H1 (cell line): Measurements from ENCODE around the gene SCGB1C2. TPM values are rescaled to one million over a fixed set of nuclear protein-coding genes. Genes with fewer than 3 reads are reported as not detected.

Experiments used
- CTCF ChIA-PET: fragments of 300-600 bp; sonication (Branson Sonifier 250); formaldehyde crosslinking; loops from one replicate; lab custom pipeline; 2021; ENCODE audit not compliant: partially characterized antibody; lab: Charles Lee
- POLR2A ChIA-PET: fragments of 300-600 bp; sonication (Branson Sonifier 250); formaldehyde crosslinking; loops from one replicate; lab custom pipeline; 2021; ENCODE audit warnings: inconsistent platforms; ENCODE audit not compliant: partially characterized antibody; lab: Charles Lee
- DNase-seq, 2 experiments: peaks; one replicate each; pipeline versions ENCODE4 v3.0.0 to v3.0.0-alpha.2; 2010 to 2022; ENCODE audit warnings: low spot score in 2 of 2, low read depth in 1 of 2, mixed read lengths in 1 of 2
- FAIRE-seq: peaks from 2 replicates; lab custom pipeline; 2011; peaks lifted over from hg19 to GRCh38; lab: Jason Lieb, UNC
- H2AFZ ChIP-seq: 2 replicates; pipeline ENCODE4 v1.8.1; 2012; ENCODE audit warnings: low read length, inconsistent platforms
- H2AK5ac ChIP-seq: 2 replicates; pipeline ENCODE4 v1.6.1; 2013; ENCODE audit warnings: low read depth, low read length
- H2BK120ac ChIP-seq: replicated peaks from 2 replicates; pipeline ENCODE3; 2013; ENCODE audit warnings: low read depth, low read length, inconsistent platforms
- H2BK12ac ChIP-seq: 2 replicates; pipeline ENCODE4 v1.6.1; 2013; ENCODE audit warnings: low read depth, low read length
- H2BK15ac ChIP-seq: 2 replicates; pipeline ENCODE4 v1.6.1; 2013; ENCODE audit warnings: low read length
- H2BK20ac ChIP-seq: 2 replicates; pipeline ENCODE4 v1.6.1; 2013; ENCODE audit warnings: low read length
- H2BK5ac ChIP-seq: 2 replicates; pipeline ENCODE4 v1.6.1; 2013; ENCODE audit warnings: low read depth, low read length
- H3K14ac ChIP-seq: 2 replicates; pipeline ENCODE4 v1.6.1; 2013; ENCODE audit warnings: inconsistent platforms; ENCODE audit not compliant: insufficient read length
- H3K18ac ChIP-seq: 2 replicates; pipeline ENCODE4 v1.6.1; 2013; ENCODE audit warnings: low read length; ENCODE audit errors: extremely low read depth
- H3K23ac ChIP-seq: 2 replicates; pipeline ENCODE4 v1.6.1; 2013; ENCODE audit warnings: inconsistent platforms; ENCODE audit not compliant: insufficient read length
- H3K23me2 ChIP-seq: 2 replicates; pipeline ENCODE4 v1.6.1; 2013; ENCODE audit warnings: low read depth, low read length
- H3K27ac ChIP-seq: 2 replicates; pipeline ENCODE4 v1.6.1; 2011; ENCODE audit warnings: low read depth, low read length, inconsistent platforms
- H3K27me3 ChIP-seq, 4 experiments: replicated peaks in 1 of 4; 1 replicate in 1 of 4; 2 replicates in 3 of 4; pipeline versions ENCODE4 v1.6.1 to v1.8.1; 2011 to 2013; ENCODE audit warnings: low read length in 3 of 4, mild to moderate bottlenecking in 3 of 4, inconsistent platforms in 2 of 4, mixed read lengths in 2 of 4, moderate library complexity in 1 of 4; ENCODE audit not compliant: control insufficient read depth in 3 of 4, insufficient read depth in 3 of 4; ENCODE audit errors: extremely low read depth in 1 of 4
- H3K36me3 ChIP-seq, 4 experiments: 2 replicates each; pipeline versions ENCODE4 v1.6.1 to v1.8.1; 2011 to 2013; ENCODE audit warnings: mild to moderate bottlenecking in 4 of 4, low read length in 3 of 4, moderate library complexity in 2 of 4, control low read depth in 1 of 4, inconsistent platforms in 1 of 4; ENCODE audit not compliant: insufficient read depth in 4 of 4, control insufficient read depth in 2 of 4
- H3K4ac ChIP-seq: replicated peaks from 2 replicates; pipeline ENCODE3; 2013; ENCODE audit warnings: low read length, low read depth, mixed read lengths, inconsistent platforms; ENCODE audit not compliant: insufficient read length
- H3K4me1 ChIP-seq, 4 experiments: replicated peaks in 1 of 4; 1 replicate in 1 of 4; 2 replicates in 3 of 4; pipeline versions ENCODE4 v1.6.1 to v1.8.1; 2011 to 2013; ENCODE audit warnings: low read length in 3 of 4, inconsistent platforms in 2 of 4, mixed read lengths in 1 of 4; ENCODE audit not compliant: insufficient read depth in 4 of 4, control insufficient read depth in 3 of 4
- H3K4me2 ChIP-seq, 2 experiments: 2 replicates each; pipeline versions ENCODE4 v1.6.1 to v1.8.1; 2011 to 2013; ENCODE audit warnings: low read depth in 2 of 2, low read length in 2 of 2, control low read depth in 1 of 2, inconsistent platforms in 1 of 2, mild to moderate bottlenecking in 1 of 2; ENCODE audit not compliant: insufficient read depth in 1 of 2
- H3K4me3 ChIP-seq, 4 experiments: fragments of 200-600, 300-600 bp in 1 of 4; sonication (generic), shearing (Covaris generic), sonication (Bioruptor Twin) in 1 of 4; 2 replicates each; pipeline versions ENCODE4 v1.5.1 to v1.8.1; 2011 to 2016; ENCODE audit warnings: low read length in 4 of 4, low read depth in 3 of 4, control low read depth in 2 of 4, inconsistent platforms in 2 of 4, mild to moderate bottlenecking in 2 of 4, mixed read lengths in 1 of 4, moderate library complexity in 1 of 4; ENCODE audit not compliant: insufficient read depth in 2 of 4; ENCODE audit errors: extremely low read depth in 1 of 4
- H3K56ac ChIP-seq: replicated peaks from 2 replicates; pipeline ENCODE3; 2013; ENCODE audit warnings: low read depth, mild to moderate bottlenecking, mixed read lengths, low read length, inconsistent platforms; ENCODE audit not compliant: insufficient read length
- H3K79me1 ChIP-seq: 2 replicates; pipeline ENCODE4 v1.6.1; 2013; ENCODE audit warnings: low read depth, low read length, control low read depth
- H3K79me2 ChIP-seq, 2 experiments: 2 replicates each; pipeline versions ENCODE4 v1.6.1 to v1.8.1; 2012 to 2013; ENCODE audit warnings: low read length in 2 of 2, mild to moderate bottlenecking in 2 of 2, inconsistent platforms in 1 of 2; ENCODE audit not compliant: insufficient read depth in 2 of 2, control insufficient read depth in 1 of 2
- H3K9ac ChIP-seq, 4 experiments: replicated peaks in 1 of 4; 1 replicate in 1 of 4; 2 replicates in 3 of 4; pipeline versions ENCODE4 v1.6.1 to v1.8.1; 2011 to 2013; ENCODE audit warnings: low read depth in 3 of 4, low read length in 3 of 4, control low read depth in 2 of 4, mild to moderate bottlenecking in 2 of 4, moderate library complexity in 2 of 4, inconsistent platforms in 1 of 4; ENCODE audit errors: extremely low read depth in 1 of 4
- H3K9me3 ChIP-seq, 2 experiments: 2 replicates each; pipeline versions ENCODE4 v1.6.1 to v1.8.1; 2012 to 2013; ENCODE audit warnings: mild to moderate bottlenecking in 2 of 2, moderate library complexity in 2 of 2, control low read depth in 1 of 2, inconsistent platforms in 1 of 2, low read depth in 1 of 2, low read length in 1 of 2, mixed read lengths in 1 of 2; ENCODE audit not compliant: insufficient read depth in 2 of 2
- H4K20me1 ChIP-seq, 2 experiments: replicated peaks in 1 of 2; 2 replicates each; pipeline versions ENCODE3 to v1.8.1; 2011 to 2013; ENCODE audit warnings: inconsistent platforms in 2 of 2, low read length in 2 of 2, mild to moderate bottlenecking in 1 of 2; ENCODE audit not compliant: insufficient read depth in 2 of 2, control insufficient read depth in 1 of 2
- H4K5ac ChIP-seq: 2 replicates; pipeline ENCODE4 v1.6.1; 2013; ENCODE audit warnings: low read length, low read depth, mixed read lengths, inconsistent platforms; ENCODE audit not compliant: insufficient read length
- H4K8ac ChIP-seq: 2 replicates; pipeline ENCODE4 v1.8.0; 2013; ENCODE audit warnings: mild to moderate bottlenecking, moderate library complexity, low read length, inconsistent platforms; ENCODE audit not compliant: insufficient read depth; ENCODE audit errors: extremely low read depth
- H4K91ac ChIP-seq: replicated peaks from 2 replicates; pipeline ENCODE3; 2013; ENCODE audit warnings: low read length, mixed read lengths, inconsistent platforms; ENCODE audit not compliant: insufficient read length
- SP2 ChIP-seq: IDR thresholded peaks from 2 replicates; pipeline ENCODE4 v1.6.1; 2012; ENCODE audit warnings: mild to moderate bottlenecking, low read length, inconsistent platforms
- WGBS, 2 experiments: shearing (Covaris generic) in 1 of 2; methylation state at CpG; one replicate each; pipeline versions ENCODE4 v1.1.6 to v1.1.7; 2013 to 2015; ENCODE audit warnings: low lambda C conversion rate in 2 of 2, mixed read lengths in 2 of 2, inconsistent platforms in 1 of 2, low coverage in 1 of 2, missing lambda C conversion rate in 1 of 2; ENCODE audit not compliant: insufficient replicate concordance in 2 of 2, insufficient coverage in 1 of 2, insufficient read length in 1 of 2; ENCODE audit errors: extremely low coverage in 1 of 2, missing lambda C conversion rate in 1 of 2; 5-methylcytosine and 5-hydroxymethylcytosine counted together
- polyA plus RNA-seq, 7 experiments: library from polyadenylated mRNA; depleted of rRNA in 3 of 7; stranded (reverse) in 5 of 7; unstranded in 2 of 7; fragments of >200 nt in 5 of 7; fragments of 200-250 nt in 2 of 7; gene quantifications; 1 replicate in 5 of 7; 2 replicates in 1 of 7; 4 replicates in 1 of 7; pipeline versions ENCODE4 v1.2.1 to v1.2.3, GENCODE V29; 2011 to 2013; ENCODE audit warnings: missing spikeins in 2 of 7, mixed read lengths in 2 of 7
- total RNA-seq: library from RNA; stranded (reverse); fragmentation: NEBNext Ultra II Directional; extraction: Animal tissue kit (Norgen Biotek cat#: 25700); gene quantifications from 2 replicates; pipeline ENCODE4 v1.2.1, GENCODE V29; 2021

The SCGB1C2 gene
- total and polyA plus RNA-seq, 2 of the 8 experiments (the other 6 are each of a cell fraction or from before 2014, with no cell fraction given): not detected

DNA sequence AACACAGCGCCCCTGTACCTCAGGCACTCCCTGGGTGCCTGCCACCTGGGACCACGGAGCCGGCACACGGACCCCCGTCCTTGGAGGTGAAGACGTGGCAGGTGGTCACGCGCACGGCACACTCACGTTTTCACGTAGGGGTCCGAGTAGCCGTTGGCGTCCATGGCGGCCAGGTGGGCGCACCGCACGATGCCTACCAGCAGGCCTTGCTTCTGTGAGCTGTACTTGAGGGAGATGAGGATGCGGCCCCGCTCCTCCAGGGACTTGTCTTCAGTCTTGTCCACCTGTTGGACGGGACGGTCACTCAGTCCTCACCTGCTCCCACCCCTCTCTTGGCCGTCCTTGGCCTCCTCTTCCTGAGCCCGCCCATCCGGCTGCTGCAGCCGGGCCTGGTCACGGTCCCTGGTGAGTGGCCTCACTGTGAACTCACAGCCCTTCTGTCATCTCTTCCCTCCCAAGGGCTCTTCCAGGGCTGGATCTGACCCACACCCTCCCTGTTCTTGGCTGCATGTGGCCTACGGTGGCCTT, 18.8 kb downstream of the SCGB1C2 start:
- no peak overlapping the region for H3K14ac ChIP-seq
- H2BK20ac ChIP-seq: no peak overlapping the region
- H3K4me1 ChIP-seq: no peaks in the 10 kb centered on the region
- TF ChIP-seq SP2: no peak
- TF ChIP-seq, all 59 proteins: peak for 0
- WGBS, 2 experiments: 94% methylated on average over 26 of the region's 28 CpGs; no CpG with 5 or more reads in 1 of the 2 experiments
- Histone ChIP-seq H3K18ac (no peak overlapping the region), H3K4ac (no peak overlapping the region), H3K23ac (no peak overlapping the region), H3K27ac (no peak overlapping the region), H3K36me3 (no peaks in the 10 kb centered on the region), H3K79me2 (no peaks in the 10 kb centered on the region), H2BK120ac (no peak overlapping the region), H3K9ac (no peak overlapping the region), H3K79me1 (no peaks in the 10 kb centered on the region), H4K8ac (no peak overlapping the region), H3K4me3 (no peak overlapping the region), H2BK5ac (no peak overlapping the region), H2BK15ac (no peak overlapping the region), H4K20me1 (peaks cover 0 to 2% of the 10 kb centered on the region in 2 experiments), H2BK12ac (no peak overlapping the region), H3K9me3 (no peaks in the 10 kb centered on the region; a peak in 1 of 4 replicates), H2AFZ (no peak overlapping the region), H3K56ac (no peak overlapping the region), H3K4me2 (no peak overlapping the region), H2AK5ac (no peak overlapping the region), H4K91ac (no peak overlapping the region), H3K27me3 (no peaks in the 10 kb centered on the region), H4K5ac (no peak overlapping the region), H3K23me2 (no peaks in the 10 kb centered on the region)
- ChIA-PET POLR2A (interaction anchor here (1.1 kb wide), 1 partner anchor 10 kb away, joined by 3 read pairs; no protein-coding TSS in a partner anchor), CTCF (no interaction called here)
- FAIRE-seq: no peak
- no peak for DNase-seq
